Stimulated activated CD4-positive, alpha-beta T cell treated with anti-CD3 and anti-CD28 coated beads, Interleukin-15, amount 100 ng/mL, for 48 hours (primary cell): ENCODE measurements around the gene RELB.
"Not testable (repeated sequence)": the region's sequence is repeated elsewhere in the genome, so short reads cannot be mapped to it uniquely, and the experiment has no call there.

ENCODE experiments used
- DNase-seq, 2 donors: peaks; one replicate each; pipeline ENCODE4 v3.0.0-alpha.2; 2020; ENCODE audit warnings: low read depth in 2 of 2

The RELB gene

GRCh38 chr19:44986389-44986788, 14.9 kb upstream of the RELB start:
- DNase-seq = no peak

GRCh38 chr19:44987148-44987675, 14.1 kb upstream of the RELB start:
- no peak for DNase-seq

- DNase-seq = no peak
These were observed 13.0 kb upstream of the RELB start for GRCh38 chr19:44988273-44988672.

GRCh38 chr19:44988896-44989556, 12.2 kb upstream of the RELB start:
- DNase-seq = peak; percentile 39 to 43

- DNase-seq = no peak
These were observed 10.8 kb upstream of the RELB start for GRCh38 chr19:44990459-44990858.

GRCh38 chr19:44990966-44991365, 10.3 kb upstream of the RELB start:
- no peak for DNase-seq

- no peak for DNase-seq
These were observed 8.7 kb upstream of the RELB start for GRCh38 chr19:44992336-44993163.

GRCh38 chr19:44993526-44993925, 7.7 kb upstream of the RELB start:
- no peak for DNase-seq

GRCh38 chr19:44993926-44994537, 7.2 kb upstream of the RELB start:
- no peak for DNase-seq

- DNase-seq = no peak
These were observed 3.2 kb upstream of the RELB start for GRCh38 chr19:44998025-44998424.

- DNase-seq = not testable (repeated sequence)
These were observed 1.9 kb upstream of the RELB start for GRCh38 chr19:44999131-44999925.

GRCh38 chr19:45000665-45001064, 599 bp upstream of the RELB start:
- DNase-seq = not testable (repeated sequence)

GRCh38 chr19:45003485-45003884, 2.2 kb downstream of the RELB start:
- no peak for DNase-seq

GRCh38 chr19:45005787-45006186, 4.5 kb downstream of the RELB start:
- DNase-seq = no peak

- no peak for DNase-seq
These were observed 7.3 kb downstream of the RELB start for GRCh38 chr19:45008552-45008951.

- DNase-seq = no peak
These were observed 8.5 kb downstream of the RELB start for GRCh38 chr19:45009625-45010255.

GRCh38 chr19:45010306-45010705, 9.0 kb downstream of the RELB start:
- no peak for DNase-seq

- DNase-seq = no peak
These were observed 10.7 kb downstream of the RELB start for GRCh38 chr19:45011959-45012358.

GRCh38 chr19:45016388-45017314, 15.4 kb downstream of the RELB start:
- DNase-seq = peak; percentile 29 to 45

GRCh38 chr19:45019187-45019586, 17.9 kb downstream of the RELB start:
- DNase-seq = no peak
